AML-193 (cell line): ENCODE measurements around the gene TUBB6.

Experiments used
- DNase-seq, 2 experiments: peaks; one replicate each; lab custom pipeline; 2025; lab: John Stamatoyannopoulos, UW

Gene TUBB6

DNA sequence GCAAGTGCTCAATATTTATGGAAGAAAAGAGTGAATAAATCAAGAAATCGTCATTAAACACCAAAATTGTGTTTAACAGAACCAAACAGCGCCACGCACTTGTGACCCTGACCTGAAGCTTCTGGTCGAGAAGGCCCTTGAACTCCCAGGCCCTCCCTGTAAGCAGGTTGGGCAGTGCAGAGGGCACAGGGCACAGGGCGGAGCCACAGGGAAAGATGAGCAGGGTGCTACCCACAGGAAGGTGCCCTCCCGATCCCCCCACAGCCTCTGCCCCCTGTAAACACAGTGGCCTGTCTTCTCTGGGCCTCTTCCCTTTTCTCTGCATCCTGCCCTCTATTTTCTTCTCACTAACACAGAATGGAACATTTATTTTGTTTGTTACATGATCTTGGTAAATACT is 16.9 kb upstream of the TUBB6 start:
- no peak for DNase-seq

GRCh38 chr18:12291690-12292089 is 16.4 kb upstream of the TUBB6 start:
- no peak for DNase-seq

DNA sequence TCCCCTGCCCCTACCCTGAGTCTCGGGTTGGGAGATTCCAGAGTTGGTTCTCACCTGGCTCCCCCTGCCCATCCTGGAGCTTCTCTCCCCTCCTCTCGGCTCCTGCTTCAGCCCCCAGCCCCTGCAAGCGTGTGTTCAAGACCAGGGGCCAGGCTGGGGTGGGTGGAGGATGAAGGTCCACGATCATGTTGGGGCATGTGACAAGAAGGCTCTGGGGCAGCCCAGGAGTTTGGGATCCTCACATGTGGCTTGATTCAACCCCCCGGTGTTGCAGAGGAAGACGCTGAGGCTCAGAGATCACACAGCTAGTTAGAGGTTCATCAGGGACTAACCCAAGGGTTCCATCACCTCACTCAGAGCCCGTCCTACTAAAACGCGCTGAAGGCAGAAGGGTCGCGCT is 14.2 kb upstream of the TUBB6 start:
- DNase-seq, result no peak

DNA sequence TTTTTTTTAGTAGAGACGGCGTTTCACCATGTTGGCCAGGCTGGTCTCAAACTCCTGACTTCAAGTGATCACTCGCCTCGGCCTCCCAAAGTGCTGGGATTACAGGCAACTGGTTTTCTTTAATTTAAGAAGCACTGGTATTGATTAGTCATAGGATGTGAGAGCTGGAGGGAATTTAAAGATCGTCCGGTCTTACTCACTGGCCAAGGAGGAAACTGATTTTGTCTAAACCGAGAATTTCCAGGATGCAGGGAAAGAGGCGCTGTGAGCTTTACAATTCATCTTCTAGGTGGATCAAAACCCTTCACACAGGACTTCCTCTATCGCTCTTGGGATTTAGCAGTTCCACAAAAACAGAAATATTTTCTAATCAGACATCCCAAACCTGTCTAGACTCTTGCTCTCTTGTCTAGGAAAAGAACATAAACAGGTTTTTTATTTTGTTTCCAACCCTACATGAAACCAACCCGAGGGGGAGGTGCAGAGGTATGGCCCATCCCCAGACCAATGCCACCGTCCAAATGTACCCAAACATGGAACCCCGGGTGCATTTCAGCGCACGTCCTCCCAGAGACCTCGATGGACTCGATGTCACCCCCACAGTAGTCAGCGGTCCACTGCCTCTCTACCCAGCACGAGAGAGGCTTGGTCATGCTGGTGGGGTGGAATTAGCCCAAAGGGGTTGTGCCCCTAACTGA is 12.5 kb upstream of the TUBB6 start:
- DNase-seq, result no peak

GRCh38 chr18:12296087-12296403 is 12.0 kb upstream of the TUBB6 start:
- DNase-seq, result no peak

DNA sequence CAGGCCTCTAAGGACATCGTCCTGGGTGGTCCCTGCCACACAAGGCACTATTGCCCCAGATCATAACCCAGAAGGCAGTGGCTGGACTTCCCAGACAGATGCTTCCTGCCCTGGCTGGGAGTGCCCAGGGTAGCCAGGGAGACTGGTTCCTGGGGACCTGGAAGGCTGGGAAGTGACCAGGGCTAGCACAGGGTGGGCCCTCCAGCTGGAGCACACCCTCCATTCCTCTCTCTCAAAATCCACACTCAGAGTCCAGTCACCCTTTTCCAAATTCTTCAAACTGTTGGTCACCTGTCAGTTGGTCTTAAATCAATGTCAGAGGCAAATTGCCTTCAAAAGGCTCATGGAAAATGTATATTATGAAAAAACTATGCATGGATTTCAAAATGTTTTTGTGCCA is 11.6 kb upstream of the TUBB6 start:
- no peak for DNase-seq

- no peak for DNase-seq
Measured at GRCh38 chr18:12299862-12300261, 8.2 kb upstream of the TUBB6 start.

DNA sequence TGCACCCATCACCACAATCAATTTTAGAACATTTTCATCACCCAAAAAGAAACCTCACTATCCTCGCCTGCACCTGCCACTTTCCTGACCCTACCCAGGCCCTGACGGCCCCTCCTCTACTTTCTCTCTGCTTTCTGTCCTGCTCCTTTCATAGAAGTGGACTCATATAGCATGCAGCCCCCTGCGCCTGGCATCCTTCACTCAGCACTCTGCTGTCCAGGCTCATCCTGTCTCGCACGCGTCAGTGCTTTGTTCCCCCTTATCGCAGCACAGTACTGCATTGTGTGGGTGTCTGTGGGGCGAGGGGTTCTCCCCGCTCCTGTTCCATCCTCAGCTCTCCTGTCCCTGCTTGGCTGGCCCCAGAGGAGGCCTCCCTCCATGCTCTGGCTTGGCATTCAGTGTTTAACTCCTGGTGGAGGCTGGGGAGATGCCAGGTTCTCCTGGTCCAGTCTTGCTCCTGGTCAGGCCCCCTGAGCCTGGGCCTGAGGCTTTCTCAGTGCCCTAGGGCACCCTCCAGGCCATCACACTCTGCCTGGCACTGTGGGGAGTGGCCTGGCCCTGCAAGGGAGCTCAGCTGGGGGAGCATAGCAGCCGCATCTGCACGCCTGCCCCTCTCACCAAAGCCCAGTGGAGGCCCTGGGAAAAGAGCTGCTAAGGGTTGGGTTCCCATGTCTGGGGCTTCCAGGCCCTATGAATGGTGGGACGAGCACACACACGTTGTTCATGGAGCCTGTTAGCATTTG is 6.6 kb upstream of the TUBB6 start:
- no peak for DNase-seq

- DNase-seq, result no peak
Measured at GRCh38 chr18:12302391-12303147, 5.5 kb upstream of the TUBB6 start.

- DNase-seq, result no peak
Measured at GRCh38 chr18:12304351-12305210, 3.5 kb upstream of the TUBB6 start.

GRCh38 chr18:12305211-12305610 is 2.8 kb upstream of the TUBB6 start:
- no peak for DNase-seq

DNA sequence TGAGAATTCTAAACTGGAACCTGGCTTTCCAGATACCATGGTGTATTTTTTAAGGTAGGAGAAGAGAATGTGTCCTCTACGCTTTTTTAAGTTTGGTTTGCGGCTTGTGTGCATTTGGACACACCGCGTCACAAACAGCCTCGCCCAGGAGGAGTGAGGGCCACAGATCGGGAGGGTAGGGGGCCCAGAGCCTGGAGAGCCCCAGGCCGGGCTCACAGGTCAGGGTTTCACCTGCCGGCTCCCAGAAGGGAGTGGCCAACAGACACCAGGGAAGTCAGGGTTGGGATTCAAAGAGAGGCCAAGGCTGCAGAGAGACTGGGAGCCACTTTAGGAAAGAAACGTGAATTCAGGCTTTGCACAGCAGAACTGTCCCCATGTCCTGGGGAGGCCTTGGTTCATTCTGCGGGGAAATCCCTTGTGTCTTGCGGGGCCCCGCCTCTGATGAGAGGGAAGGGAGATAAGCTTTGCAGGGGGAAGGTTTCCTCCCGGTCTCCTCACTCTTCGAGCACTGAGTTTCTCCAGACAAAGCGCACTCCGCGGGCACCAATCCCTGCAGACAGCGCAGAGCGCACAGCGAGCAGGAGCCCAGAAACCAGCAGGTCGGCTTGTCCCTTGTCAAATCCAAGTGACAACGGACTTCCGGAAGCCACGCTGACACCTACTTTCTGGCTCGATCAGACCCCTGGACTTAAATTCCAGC is 2.0 kb upstream of the TUBB6 start:
- no peak for DNase-seq

DNA sequence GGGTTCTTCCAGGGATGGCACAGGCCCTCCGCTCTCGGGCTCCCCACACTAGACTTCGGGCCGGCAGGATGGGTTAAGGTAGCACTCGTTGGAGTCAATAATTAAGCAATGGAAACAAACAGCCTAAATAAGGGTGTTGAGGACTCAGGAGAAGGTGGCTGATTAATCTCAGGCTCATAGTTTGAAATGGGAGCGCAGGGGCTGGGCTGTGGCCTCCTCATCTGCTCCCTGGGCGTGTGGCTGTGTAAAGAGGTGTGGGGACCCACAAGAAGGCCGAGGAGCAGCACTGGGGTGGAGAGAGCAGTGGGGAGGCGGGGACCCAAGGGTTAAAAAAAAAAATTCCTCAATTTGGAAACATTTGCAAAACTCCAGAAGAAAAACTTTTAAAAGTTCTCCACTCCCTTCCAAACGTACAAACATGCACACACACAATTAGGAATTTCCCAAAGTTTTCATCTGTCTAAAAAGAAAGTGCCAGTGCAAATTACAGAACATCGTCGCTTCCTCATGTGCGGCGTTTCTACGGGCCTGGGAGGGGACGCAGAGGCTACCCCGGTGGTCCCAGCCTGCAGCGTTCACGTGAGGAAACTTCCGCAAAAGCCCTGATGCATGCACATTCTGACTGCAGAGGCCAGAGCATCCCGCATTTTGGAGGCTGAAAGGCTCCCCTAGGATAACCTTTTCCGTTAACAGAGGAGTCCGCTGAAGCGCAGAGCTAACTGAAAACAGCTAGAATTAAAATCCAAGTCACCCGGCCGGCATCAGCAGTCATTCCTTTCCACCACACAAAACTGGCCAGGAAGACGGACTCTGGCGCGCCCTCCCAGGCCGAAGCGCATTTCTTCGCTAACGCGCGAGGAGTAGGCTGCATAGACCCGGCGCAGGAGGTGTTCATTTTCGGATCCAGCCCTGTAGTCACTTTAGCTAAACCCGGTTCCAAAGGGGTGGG is 1.0 kb upstream of the TUBB6 start:
- DNase-seq, result no peak

DNA sequence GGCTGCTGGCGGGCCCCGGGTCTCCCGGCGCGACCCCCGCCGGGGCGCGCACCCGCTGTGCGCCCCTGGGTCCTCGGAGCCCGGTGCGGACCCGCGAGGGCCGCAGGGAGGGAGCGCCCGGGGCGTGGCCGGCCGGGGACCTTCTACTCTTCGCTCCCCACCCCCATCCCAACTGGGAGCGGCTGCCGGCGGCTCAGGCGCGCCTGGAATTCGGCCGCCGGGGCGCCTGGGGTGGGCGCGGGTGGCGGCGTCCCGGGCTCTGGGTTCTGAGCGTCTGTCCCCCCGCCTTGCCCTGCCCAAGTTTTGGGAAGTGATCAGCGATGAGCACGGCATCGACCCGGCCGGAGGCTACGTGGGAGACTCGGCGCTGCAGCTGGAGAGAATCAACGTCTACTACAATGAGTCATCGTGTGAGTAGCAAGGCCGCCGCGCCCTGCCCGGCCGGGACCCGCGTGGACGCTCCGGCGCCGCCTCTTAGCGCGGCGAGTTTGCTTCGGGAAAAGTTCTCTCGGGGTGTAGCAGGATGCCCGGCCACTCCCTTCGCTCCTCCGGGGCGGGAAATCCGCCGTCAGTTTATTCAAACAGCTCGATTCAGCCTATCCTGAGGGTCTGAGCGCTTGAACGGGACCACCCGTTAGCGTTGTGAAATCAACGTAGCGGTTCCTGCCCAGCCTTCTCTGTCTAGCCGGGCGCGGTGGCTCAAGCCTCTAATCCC is 502 bp downstream of the TUBB6 start:
- DNase-seq, result no peak

DNA sequence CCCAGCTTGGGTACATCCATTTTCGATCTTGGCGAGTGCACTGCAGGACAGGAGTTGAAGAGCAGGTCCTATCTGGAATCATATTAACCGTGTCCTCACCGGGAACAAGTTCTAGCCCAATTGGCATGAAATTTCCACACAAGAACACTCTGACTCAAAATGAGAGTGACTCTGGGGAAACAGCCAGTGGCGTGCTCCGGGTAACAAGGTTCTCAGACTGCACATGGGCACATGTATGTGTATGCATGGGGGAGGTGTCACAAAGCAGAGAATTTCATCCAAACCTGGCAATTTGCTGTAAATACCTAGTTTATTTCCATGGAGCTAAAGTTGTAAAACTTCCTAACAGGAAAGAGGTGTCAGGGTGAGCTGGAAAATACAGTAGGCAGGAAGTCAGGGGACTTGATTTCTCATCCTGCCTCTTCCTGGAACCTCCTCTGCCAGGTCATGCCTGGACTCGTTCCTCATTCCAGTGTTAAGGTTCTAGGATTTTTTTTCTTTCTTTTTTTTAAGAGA is 1.7 kb downstream of the TUBB6 start:
- no peak for DNase-seq

GRCh38 chr18:12310762-12311161 is 2.7 kb downstream of the TUBB6 start:
- no peak for DNase-seq

DNA sequence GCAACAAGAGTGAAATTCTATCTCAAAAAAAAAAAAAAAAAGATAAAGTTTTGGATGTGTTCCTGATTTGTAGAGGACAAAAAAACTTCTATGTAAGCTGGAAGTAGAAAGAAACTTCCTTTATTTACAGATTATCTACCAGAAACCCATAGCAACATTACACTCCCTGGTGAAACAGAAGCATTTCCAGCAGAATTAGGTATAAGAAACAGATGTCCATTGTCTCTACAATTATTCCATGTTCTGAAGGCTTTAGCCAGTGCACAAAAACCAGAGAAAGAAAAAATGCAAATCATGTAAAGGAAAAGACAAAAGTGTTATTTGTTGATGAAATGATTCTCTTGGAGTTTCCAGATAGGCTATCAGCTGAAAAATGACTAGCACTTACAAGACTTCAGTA is 4.9 kb downstream of the TUBB6 start:
- DNase-seq, result no peak

- no peak for DNase-seq
Measured at GRCh38 chr18:12313530-12314245, 5.6 kb downstream of the TUBB6 start.
